ENCODE results near the gene TSPO.

The TSPO gene

DNA sequence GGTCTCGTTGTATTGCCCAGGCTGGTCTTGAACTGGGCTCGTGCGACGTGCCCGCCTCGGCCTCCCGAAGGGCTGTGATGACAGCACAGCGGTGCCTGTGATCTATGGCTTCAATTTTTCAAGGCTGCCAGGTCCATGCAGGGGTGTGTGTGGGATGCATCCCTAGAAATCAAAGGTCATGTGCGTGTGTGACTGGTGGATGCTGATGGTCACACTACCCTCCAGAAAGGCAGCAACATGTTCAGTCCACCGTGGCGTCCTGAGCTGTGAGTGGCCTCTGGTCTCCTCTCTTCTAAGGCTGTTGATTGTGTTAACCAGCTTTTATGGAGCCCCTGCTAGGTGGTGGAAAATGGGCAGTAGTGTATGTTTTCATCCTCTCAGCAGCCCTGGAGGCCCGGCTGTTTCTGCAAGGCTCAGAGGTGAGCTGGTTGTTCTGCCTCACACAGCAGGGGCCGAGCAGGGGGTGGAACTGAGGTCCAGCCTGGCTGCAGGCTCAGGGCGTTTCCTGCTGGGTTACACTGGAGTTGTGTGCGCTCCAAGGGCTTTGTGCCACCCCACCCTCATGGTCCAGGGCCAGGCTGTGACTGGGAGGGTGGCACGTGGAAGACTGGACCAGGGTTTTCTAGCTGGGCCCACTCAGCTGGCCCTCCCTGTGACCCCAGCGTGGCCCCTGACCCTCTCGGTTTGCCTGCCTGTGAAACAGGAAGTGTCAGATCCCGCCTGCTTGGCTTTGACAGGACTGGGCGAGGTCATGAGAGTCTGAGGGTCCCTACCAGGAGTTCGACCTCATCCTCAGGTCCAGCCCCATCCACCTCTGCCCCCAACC, 33.1 kb upstream of the TSPO start:
- H3K4me1 ChIP-seq (ENCODE audit: control insufficient read depth, insufficient read depth, low read length) = no peaks in the 10 kb centered on the region
- H3K9me3 ChIP-seq (replicated peaks; ENCODE audit: low read length) = no peaks in the 10 kb centered on the region
- H3K36me3 ChIP-seq (ENCODE audit: insufficient read depth, low read length) = no peaks in the 10 kb centered on the region
- peaks cover 16% of the 10 kb centered on the region for H3K27me3 ChIP-seq (ENCODE audit: control insufficient read depth, insufficient read depth, low read length)
- no peak overlapping the region for H3K4me3 ChIP-seq (ENCODE audit: low read length)
- H3K4me2 ChIP-seq (ENCODE audit: low read length) = no peak overlapping the region
- H3K9ac ChIP-seq (ENCODE audit: low read depth, low read length) = no peak overlapping the region

DNA sequence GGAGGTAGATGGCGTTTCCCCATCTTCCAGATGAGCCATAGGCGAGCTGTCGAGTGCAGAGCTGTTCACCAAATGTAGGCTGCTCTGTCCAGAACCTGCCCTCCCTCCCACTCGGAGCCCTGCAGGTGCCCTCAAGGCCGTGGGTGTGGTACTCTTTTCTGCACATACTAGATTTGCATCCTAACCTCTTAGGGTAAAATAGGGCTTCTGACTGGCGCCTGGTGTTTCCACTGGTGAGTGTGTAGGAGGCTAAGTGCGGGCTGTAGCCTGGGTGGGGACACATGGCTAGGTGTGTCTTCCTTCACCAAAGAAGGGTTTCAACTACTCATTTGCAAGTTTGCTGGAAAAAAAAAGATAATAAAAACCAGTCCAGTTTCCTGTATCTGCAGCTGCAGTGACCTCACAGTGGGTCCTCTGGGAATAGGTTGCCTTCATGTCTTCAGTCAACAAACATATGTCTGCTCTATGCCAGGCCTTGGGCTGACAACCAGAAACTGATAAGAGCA, 32.4 kb upstream of the TSPO start:
- H3K9me3 ChIP-seq (replicated peaks; ENCODE audit: low read length) = no peaks in the 10 kb centered on the region
- H3K4me3 ChIP-seq (ENCODE audit: low read length) = no peak overlapping the region
- no peaks in the 10 kb centered on the region for H3K4me1 ChIP-seq (ENCODE audit: control insufficient read depth, insufficient read depth, low read length)
- peaks cover 9% of the 10 kb centered on the region for H3K27me3 ChIP-seq (ENCODE audit: control insufficient read depth, insufficient read depth, low read length)
- no peak overlapping the region for H3K4me2 ChIP-seq (ENCODE audit: low read length)
- H3K36me3 ChIP-seq (ENCODE audit: insufficient read depth, low read length) = no peaks in the 10 kb centered on the region
- no peak overlapping the region for H3K9ac ChIP-seq (ENCODE audit: low read depth, low read length)

DNA sequence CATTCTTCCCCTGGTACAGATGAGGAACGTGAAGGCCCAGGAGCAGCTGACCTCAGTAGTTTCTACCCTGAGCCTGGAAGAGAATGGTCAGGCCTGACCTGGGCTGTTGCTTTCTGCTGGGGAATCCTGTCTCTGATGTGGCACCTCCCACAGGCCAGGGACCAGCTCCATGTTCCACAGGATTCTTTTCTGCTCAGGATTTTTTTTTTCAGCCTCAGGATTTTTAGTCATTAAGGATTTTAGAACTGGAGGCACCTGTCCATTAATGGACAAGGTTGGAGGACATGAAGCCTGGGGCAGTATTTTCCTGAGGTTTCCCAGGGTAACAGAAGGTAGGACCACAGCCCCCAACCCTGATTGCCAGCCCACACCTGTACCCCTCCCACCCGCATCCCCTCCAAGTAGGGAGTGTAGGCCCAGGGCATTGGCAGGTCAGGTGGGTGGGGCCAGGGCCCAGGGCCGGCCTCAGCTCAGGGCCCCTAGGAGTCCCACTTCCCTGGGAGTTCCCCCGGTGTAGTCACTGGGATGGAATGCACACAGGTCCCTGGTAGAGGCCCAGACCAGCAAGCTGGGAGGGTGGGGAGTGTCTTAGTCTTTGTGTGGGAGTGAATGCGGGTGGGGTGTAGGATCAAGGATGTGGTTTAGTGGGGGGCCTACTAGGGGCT, 24.7 kb upstream of the TSPO start:
- Histone ChIP-seq H3K9me3 (replicated peaks; ENCODE audit: low read length) (no peaks in the 10 kb centered on the region), H3K36me3 (ENCODE audit: insufficient read depth, low read length) (no peaks in the 10 kb centered on the region), H3K4me3 (ENCODE audit: low read length) (no peak overlapping the region), H3K4me1 (ENCODE audit: control insufficient read depth, insufficient read depth, low read length) (peaks cover 13% of the 10 kb centered on the region), H3K4me2 (ENCODE audit: low read length) (no peak overlapping the region), H3K9ac (ENCODE audit: low read depth, low read length) (no peak overlapping the region), H3K27me3 (ENCODE audit: control insufficient read depth, insufficient read depth, low read length) (no peaks in the 10 kb centered on the region)

- Histone ChIP-seq H3K27me3 (ENCODE audit: control insufficient read depth, insufficient read depth, low read length) (no peaks in the 10 kb centered on the region), H3K4me1 (ENCODE audit: control insufficient read depth, insufficient read depth, low read length) (peaks cover 13% of the 10 kb centered on the region), H3K9ac (ENCODE audit: low read depth, low read length) (no peak overlapping the region), H3K4me2 (ENCODE audit: low read length) (no peak overlapping the region), H3K9me3 (replicated peaks; ENCODE audit: low read length) (no peaks in the 10 kb centered on the region), H3K36me3 (ENCODE audit: insufficient read depth, low read length) (no peaks in the 10 kb centered on the region), H3K4me3 (ENCODE audit: low read length) (no peak overlapping the region)
Measured at GRCh38 chr22:43127166-43127908, 24.0 kb upstream of the TSPO start.

DNA sequence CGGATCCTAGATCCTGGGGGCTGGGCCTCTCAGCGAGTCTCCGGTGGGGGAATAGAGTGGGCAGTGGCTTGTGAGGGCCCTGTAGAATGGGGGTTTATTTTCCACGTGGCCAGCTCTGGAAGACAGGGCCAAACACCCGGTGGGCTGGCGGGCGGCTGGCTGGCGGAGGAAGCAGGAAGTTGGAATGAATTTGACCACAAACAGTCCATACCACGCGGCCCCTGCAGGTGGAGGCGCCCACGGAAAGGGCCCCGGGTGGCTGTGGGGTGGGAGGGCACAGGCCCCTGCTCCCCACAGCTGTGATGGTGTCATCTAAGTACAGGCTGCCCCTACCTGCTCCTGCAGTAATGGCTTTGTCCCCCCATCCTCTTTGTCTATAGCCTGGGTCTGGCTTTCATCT, 23.2 kb upstream of the TSPO start:
- peaks cover 4% of the 10 kb centered on the region for H3K36me3 ChIP-seq (ENCODE audit: insufficient read depth, low read length)
- no peaks in the 10 kb centered on the region for H3K27me3 ChIP-seq (ENCODE audit: control insufficient read depth, insufficient read depth, low read length)
- H3K4me2 ChIP-seq (ENCODE audit: low read length) = no peak overlapping the region
- H3K4me3 ChIP-seq (ENCODE audit: low read length) = no peak overlapping the region
- no peaks in the 10 kb centered on the region for H3K9me3 ChIP-seq (replicated peaks; ENCODE audit: low read length)
- no peak overlapping the region for H3K9ac ChIP-seq (ENCODE audit: low read depth, low read length)
- peaks cover 13% of the 10 kb centered on the region for H3K4me1 ChIP-seq (ENCODE audit: control insufficient read depth, insufficient read depth, low read length)

- H3K4me3 ChIP-seq (ENCODE audit: low read length) = no peak overlapping the region
- H3K27me3 ChIP-seq (ENCODE audit: control insufficient read depth, insufficient read depth, low read length) = no peaks in the 10 kb centered on the region
- no peaks in the 10 kb centered on the region for H3K9me3 ChIP-seq (replicated peaks; ENCODE audit: low read length)
- no peak overlapping the region for H3K9ac ChIP-seq (ENCODE audit: low read depth, low read length)
- H3K4me1 ChIP-seq (ENCODE audit: control insufficient read depth, insufficient read depth, low read length) = peaks cover 13% of the 10 kb centered on the region
- no peak overlapping the region for H3K4me2 ChIP-seq (ENCODE audit: low read length)
- peaks cover 6% of the 10 kb centered on the region for H3K36me3 ChIP-seq (ENCODE audit: insufficient read depth, low read length)
Measured at GRCh38 chr22:43128928-43129424, 22.4 kb upstream of the TSPO start.

- H3K27me3 ChIP-seq (ENCODE audit: control insufficient read depth, insufficient read depth, low read length) = no peaks in the 10 kb centered on the region
- H3K9ac ChIP-seq (ENCODE audit: low read depth, low read length) = no peak overlapping the region
- H3K4me1 ChIP-seq (ENCODE audit: control insufficient read depth, insufficient read depth, low read length) = peaks cover 13% of the 10 kb centered on the region
- H3K36me3 ChIP-seq (ENCODE audit: insufficient read depth, low read length) = peaks cover 8% of the 10 kb centered on the region
- H3K9me3 ChIP-seq (replicated peaks; ENCODE audit: low read length) = no peaks in the 10 kb centered on the region
- H3K4me3 ChIP-seq (ENCODE audit: low read length) = no peak overlapping the region
- H3K4me2 ChIP-seq (ENCODE audit: low read length) = no peak overlapping the region
Measured at GRCh38 chr22:43129426-43130425, 21.6 kb upstream of the TSPO start.

DNA sequence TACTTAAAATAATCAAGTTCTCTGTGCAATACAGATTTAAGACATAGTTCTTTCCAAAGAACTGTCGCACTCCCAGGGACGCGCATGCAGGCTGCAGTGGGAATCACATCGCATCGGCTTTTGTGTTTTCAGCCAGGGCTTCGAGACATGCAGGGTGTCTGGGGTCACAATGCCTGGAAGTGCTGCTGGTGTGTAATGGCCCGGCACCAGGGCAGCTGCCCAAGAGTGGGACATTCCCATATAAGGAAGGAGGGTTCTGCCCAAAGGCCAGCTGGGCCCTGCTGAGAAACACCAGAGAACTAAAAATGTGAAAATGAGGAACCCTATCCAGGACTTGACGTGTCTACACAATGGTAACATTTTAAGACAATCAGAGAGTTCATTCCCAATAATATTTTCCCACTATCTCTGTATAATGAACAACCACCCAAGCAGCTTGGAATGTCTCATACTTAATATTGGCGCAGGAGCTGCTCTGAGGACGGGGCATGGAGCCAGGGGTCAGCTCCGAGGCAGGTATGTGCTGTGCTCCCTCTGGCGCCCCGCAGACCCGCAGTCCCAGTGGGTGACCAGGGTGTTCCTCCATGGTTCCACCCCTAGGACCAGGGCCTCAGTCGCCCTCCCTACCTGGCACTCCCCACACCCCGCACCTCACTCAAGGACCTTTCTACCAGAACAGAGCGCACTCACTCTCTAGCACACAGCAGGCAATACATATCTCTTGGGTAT, 19.4 kb upstream of the TSPO start:
- no peak overlapping the region for H3K4me3 ChIP-seq (ENCODE audit: low read length)
- peaks cover 27% of the 10 kb centered on the region for H3K36me3 ChIP-seq (ENCODE audit: insufficient read depth, low read length)
- H3K4me2 ChIP-seq (ENCODE audit: low read length) = no peak overlapping the region

DNA sequence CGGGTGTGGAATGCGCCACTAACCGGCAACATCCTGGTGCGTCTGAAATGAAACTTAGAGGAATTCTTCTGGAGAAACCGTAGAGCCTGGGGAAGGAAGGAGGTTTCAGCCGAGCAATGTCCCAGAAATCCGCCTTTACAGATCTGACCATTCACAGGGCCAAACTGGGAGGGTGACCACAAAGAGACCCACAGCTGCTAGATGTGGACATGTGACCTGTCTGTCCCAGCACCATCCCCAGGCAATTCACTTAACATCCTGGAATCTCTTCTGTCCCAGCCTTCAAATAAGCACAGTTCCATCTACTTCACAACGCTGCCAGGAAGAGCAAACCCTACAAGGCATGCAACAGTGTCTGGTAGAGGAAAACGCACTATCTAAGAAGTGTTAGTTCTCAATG, 18.0 kb upstream of the TSPO start:
- Histone ChIP-seq H3K9me3 (replicated peaks; ENCODE audit: low read length) (no peaks in the 10 kb centered on the region), H3K4me2 (ENCODE audit: low read length) (no peak overlapping the region), H3K4me1 (ENCODE audit: control insufficient read depth, insufficient read depth, low read length) (no peaks in the 10 kb centered on the region), H3K27me3 (ENCODE audit: control insufficient read depth, insufficient read depth, low read length) (no peaks in the 10 kb centered on the region), H3K9ac (ENCODE audit: low read depth, low read length) (no peak overlapping the region), H3K4me3 (ENCODE audit: low read length) (no peak overlapping the region), H3K36me3 (ENCODE audit: insufficient read depth, low read length) (peaks cover 37% of the 10 kb centered on the region)

More for the DNA sequence above, 19.4 kb upstream of the TSPO start:
- H3K9ac ChIP-seq (ENCODE audit: low read depth, low read length) = no peak overlapping the region
- H3K4me1 ChIP-seq (ENCODE audit: control insufficient read depth, insufficient read depth, low read length) = peaks cover 7% of the 10 kb centered on the region
- H3K9me3 ChIP-seq (replicated peaks; ENCODE audit: low read length) = no peaks in the 10 kb centered on the region
- H3K27me3 ChIP-seq (ENCODE audit: control insufficient read depth, insufficient read depth, low read length) = no peaks in the 10 kb centered on the region

GRCh38 chr22:43134553-43134952, 16.8 kb upstream of the TSPO start:
- no peaks in the 10 kb centered on the region for H3K27me3 ChIP-seq (ENCODE audit: control insufficient read depth, insufficient read depth, low read length)
- no peak overlapping the region for H3K4me2 ChIP-seq (ENCODE audit: low read length)
- no peaks in the 10 kb centered on the region for H3K4me1 ChIP-seq (ENCODE audit: control insufficient read depth, insufficient read depth, low read length)
- H3K4me3 ChIP-seq (ENCODE audit: low read length) = no peak overlapping the region
- H3K9ac ChIP-seq (ENCODE audit: low read depth, low read length) = no peak overlapping the region
- H3K36me3 ChIP-seq (ENCODE audit: insufficient read depth, low read length) = peaks cover 37% of the 10 kb centered on the region
- H3K9me3 ChIP-seq (replicated peaks; ENCODE audit: low read length) = no peaks in the 10 kb centered on the region
